Measurements from ENCODE around the gene CLOCK. TPM values are rescaled to one million over a fixed set of nuclear protein-coding genes. Genes with fewer than 3 reads are reported as not detected.

Gene CLOCK
- total RNA-seq, 4 donors from 2014 or later, result 18.7 to 30.4 (median 27.0) TPM

DNA sequence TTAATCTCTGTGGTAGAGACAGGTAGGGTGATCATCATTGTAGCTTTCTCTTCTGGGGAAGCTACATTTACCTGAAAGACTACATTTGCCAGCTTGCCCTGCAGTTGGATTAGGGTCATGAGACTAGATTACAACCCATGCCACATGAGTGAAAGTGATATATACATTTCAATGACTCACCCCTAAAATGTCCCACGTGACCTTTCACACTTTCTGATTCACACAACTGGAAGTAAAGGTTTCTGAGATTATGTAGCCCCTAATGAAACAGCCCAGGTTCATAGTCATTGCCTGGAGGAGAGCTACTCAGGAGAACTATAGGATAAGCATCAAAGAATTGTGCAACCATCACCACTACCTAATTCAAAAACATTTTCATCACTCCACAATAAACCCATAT, 27.5 kb upstream of the CLOCK start:
- ATAC-seq (ENCODE audit: low FRiP score) (no peak), DNase-seq (ENCODE audit: low spot score) (no peak)
- TF ChIP-seq, protein P1, sequence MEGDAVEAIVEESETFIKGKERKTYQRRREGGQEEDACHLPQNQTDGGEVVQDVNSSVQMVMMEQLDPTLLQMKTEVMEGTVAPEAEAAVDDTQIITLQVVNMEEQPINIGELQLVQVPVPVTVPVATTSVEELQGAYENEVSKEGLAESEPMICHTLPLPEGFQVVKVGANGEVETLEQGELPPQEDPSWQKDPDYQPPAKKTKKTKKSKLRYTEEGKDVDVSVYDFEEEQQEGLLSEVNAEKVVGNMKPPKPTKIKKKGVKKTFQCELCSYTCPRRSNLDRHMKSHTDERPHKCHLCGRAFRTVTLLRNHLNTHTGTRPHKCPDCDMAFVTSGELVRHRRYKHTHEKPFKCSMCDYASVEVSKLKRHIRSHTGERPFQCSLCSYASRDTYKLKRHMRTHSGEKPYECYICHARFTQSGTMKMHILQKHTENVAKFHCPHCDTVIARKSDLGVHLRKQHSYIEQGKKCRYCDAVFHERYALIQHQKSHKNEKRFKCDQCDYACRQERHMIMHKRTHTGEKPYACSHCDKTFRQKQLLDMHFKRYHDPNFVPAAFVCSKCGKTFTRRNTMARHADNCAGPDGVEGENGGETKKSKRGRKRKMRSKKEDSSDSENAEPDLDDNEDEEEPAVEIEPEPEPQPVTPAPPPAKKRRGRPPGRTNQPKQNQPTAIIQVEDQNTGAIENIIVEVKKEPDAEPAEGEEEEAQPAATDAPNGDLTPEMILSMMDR (IDR thresholded peaks at IDR 0.05), result no peak

DNA sequence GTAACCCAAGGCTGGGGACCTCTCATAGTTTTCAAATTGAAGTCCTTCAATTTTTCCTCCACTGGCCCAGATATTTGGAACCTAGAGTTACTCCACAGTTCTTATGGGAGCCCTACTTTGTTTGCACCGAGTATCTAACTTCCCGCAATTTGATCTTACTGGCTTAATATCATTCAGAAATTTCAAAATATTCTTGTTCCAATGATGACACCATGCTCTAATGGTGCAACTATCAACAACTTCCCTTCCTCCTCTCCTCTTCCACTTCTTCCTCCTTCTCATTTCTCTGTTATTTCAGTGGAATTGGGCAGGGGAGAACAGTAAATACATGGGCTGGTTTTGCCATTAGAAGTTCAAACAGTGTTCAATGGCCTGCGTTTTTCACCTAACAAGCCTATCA, 25.1 kb upstream of the CLOCK start:
- TF ChIP-seq, protein P1 (IDR thresholded peaks at IDR 0.05), result no peak
- ATAC-seq (ENCODE audit: low FRiP score) (no peak), DNase-seq (ENCODE audit: low spot score) (no peak)

DNA sequence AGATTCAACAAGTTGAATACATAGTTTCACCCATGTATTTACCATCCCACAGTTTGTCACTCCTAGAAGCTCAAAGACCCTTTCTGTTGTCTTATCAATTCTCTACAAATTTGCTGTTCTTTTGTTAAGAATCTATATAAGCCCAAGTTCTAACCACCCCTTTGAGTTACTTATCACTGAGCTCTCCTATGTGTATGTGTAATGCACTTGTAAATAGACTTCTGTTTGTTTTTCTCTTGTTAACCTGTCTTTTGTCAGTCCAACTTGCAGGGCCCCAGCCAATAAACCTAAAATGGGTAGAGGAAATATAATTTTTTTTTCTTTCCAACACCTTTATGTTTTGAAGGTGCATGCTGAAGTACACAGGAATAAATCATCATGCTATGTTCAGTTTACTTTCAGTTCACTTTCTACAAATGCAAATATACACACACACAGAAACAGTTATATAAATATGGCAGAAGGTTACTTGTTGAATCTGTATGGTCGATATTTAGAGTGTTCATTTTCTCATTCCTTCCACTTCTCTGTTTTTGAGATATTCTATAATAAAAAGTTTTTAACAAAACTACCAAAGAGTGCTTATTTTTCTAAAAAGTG, 22.3 kb upstream of the CLOCK start:
- TF ChIP-seq, protein P1 (IDR thresholded peaks at IDR 0.05), result no peak
- ATAC-seq (ENCODE audit: low FRiP score), result no peak

DNA sequence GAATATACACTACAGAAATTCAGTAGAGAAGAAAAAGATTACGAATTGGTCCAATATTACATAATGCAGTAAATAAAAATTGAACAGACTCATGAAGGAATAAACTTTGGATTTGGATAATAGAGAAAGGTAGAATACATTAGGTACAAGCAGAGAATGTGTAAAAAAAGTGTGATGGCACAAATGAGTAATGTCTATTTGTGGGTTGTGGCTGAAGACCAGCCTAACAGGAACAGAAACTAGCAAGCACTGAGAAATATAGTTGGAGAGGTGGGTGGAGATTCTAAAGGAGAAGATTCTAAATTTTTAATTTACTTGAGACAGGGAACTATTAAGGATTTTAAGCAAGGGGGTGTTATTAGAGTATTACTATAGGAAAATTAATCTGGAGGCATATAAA, 15.2 kb upstream of the CLOCK start:
- DNase-seq (ENCODE audit: low spot score), result no peak
- no peak for ATAC-seq (ENCODE audit: low FRiP score)
- TF ChIP-seq, protein P1 (IDR thresholded peaks at IDR 0.05), result no peak

More for the DNA sequence above, 22.3 kb upstream of the CLOCK start:
- no peak for DNase-seq (ENCODE audit: low spot score)

DNA sequence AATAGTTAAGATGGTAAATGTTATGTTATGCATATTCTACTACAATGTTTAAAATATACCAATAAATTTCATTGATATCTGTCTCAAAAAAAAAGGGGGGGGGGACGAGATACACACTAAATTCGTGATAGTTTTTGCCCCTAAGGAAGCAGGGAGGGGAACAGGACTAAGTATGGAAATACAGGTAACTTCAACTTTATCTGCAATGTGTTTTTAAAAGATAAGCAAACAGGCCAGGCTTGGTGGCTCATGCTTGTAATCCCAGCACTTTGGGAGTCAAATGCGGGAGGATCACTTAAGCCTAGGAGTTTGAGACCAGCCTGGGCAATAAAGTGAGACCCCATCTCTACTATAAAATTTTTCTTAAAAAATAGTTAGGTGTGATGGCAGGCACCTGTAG, 13.4 kb upstream of the CLOCK start:
- ATAC-seq (ENCODE audit: low FRiP score) (no peak), DNase-seq (ENCODE audit: low spot score) (no peak)
- TF ChIP-seq, protein P1 (IDR thresholded peaks at IDR 0.05), result no peak

DNA sequence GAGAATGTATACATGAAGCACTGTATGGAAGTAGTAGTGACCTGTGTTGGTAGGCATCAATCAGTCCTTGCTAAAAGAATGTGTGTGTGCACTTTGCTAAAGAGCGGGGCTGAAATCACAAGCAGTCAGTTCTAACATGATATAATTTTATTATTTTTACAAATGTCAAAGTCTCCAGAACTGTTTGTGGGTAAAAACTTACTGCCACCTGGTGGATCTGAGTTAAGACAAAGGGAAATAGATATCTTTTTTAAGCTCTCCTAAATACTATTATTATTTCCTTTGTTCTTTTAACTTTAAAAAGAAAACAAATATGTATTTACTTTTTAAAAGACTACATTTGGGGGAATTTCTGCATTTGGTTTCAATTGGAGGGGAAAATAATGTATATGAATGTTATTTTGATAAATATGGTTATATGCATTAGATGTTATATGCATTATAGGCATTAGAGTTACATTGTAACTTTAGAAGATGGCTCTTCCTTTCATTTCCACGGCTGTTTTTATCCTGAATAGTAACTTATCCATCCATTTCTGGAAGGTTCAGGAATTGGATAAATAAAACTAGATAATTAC, 7.8 kb upstream of the CLOCK start:
- no peak for ATAC-seq (ENCODE audit: low FRiP score)
- no peak for DNase-seq (ENCODE audit: low spot score)
- TF ChIP-seq, protein P1 (IDR thresholded peaks at IDR 0.05), result no peak

All from omental fat pad (tissue), 4 donors.